Naive thymus-derived CD4-positive, alpha-beta T cell (primary cell): Measurements from ENCODE around the gene TEKT5. TPM values are rescaled to one million over a fixed set of nuclear protein-coding genes. Genes with fewer than 3 reads are reported as not detected.

Source experiments
- ATAC-seq: fragments of 150-1000 bp; cut with Tn5 transposase; 2 replicates; pipeline ENCODE4 v1.10.0; 2021; ENCODE audit warnings: mild to moderate bottlenecking, moderate library complexity
- CTCF ChIA-PET: fragments of 350-600 bp; sonication (Branson Sonifier 250); formaldehyde crosslinking; loops from one replicate; lab custom pipeline; 2021; ENCODE audit warnings: antibody characterized with exemption; lab: Charles Lee
- POLR2A ChIA-PET: fragments of 350-600 bp; sonication (Branson Sonifier 250); formaldehyde crosslinking; loops from one replicate; lab custom pipeline; 2021; ENCODE audit warnings: antibody characterized with exemption, inconsistent platforms; lab: Charles Lee
- DNase-seq, 9 donors: peaks; one replicate each; pipeline versions ENCODE4 v3.0.0 to v3.0.0-alpha.2; 2020 to 2022; ENCODE audit warnings: mixed read lengths in 1 of 9
- H3K27ac ChIP-seq: one replicate; pipeline ENCODE4 v1.7.0; 2013; ENCODE audit warnings: mild to moderate bottlenecking, low read depth, low read length, moderate library complexity
- H3K27me3 ChIP-seq, 2 donors: one replicate each; pipeline ENCODE4 v1.7.0; 2013; ENCODE audit warnings: low read length in 2 of 2, mild to moderate bottlenecking in 2 of 2, moderate library complexity in 2 of 2; ENCODE audit not compliant: control insufficient read depth in 2 of 2, insufficient read depth in 2 of 2
- H3K36me3 ChIP-seq, 3 experiments: 1 replicate in 2 of 3; 2 replicates in 1 of 3; pipeline ENCODE4 v1.7.0; 2013; ENCODE audit warnings: low read length in 3 of 3, mild to moderate bottlenecking in 3 of 3, moderate library complexity in 1 of 3; ENCODE audit not compliant: insufficient read depth in 3 of 3, control insufficient read depth in 2 of 3
- H3K4me1 ChIP-seq, 2 donors: one replicate each; pipeline ENCODE4 v1.7.0; 2013; ENCODE audit warnings: low read length in 2 of 2, mild to moderate bottlenecking in 2 of 2, moderate library complexity in 1 of 2; ENCODE audit not compliant: control insufficient read depth in 2 of 2, insufficient read depth in 2 of 2
- H3K4me3 ChIP-seq: 2 replicates; pipeline ENCODE4 v1.7.0; 2013; ENCODE audit warnings: mild to moderate bottlenecking, low read length
- H3K9me3 ChIP-seq, 3 experiments: 1 replicate in 2 of 3; 2 replicates in 1 of 3; pipeline ENCODE4 v1.7.0; 2013; ENCODE audit warnings: low read length in 3 of 3; ENCODE audit not compliant: control insufficient read depth in 2 of 3
- H3K27ac Mint-ChIP-seq, 9 donors: one replicate each; pipeline ENCODE4 v1.8.0; 2020 to 2022; ENCODE audit warnings: mixed read lengths in 9 of 9, mild to moderate bottlenecking in 8 of 9, moderate library complexity in 5 of 9, inconsistent platforms in 2 of 9
- H3K27me3 Mint-ChIP-seq, 5 donors: one replicate each; pipeline ENCODE4 v1.8.0; 2021 to 2022; ENCODE audit warnings: mixed read lengths in 5 of 5, mild to moderate bottlenecking in 1 of 5
- H3K36me3 Mint-ChIP-seq, 5 donors: one replicate each; pipeline ENCODE4 v1.8.0; 2020 to 2022; ENCODE audit warnings: mixed read lengths in 5 of 5, mild to moderate bottlenecking in 3 of 5, inconsistent platforms in 1 of 5
- H3K4me1 Mint-ChIP-seq, 7 donors: one replicate each; pipeline ENCODE4 v1.8.0; 2020 to 2022; ENCODE audit warnings: mixed read lengths in 7 of 7, mild to moderate bottlenecking in 3 of 7, inconsistent platforms in 1 of 7
- H3K4me3 Mint-ChIP-seq, 10 donors: one replicate each; pipeline ENCODE4 v1.8.0; 2020 to 2022; ENCODE audit warnings: mild to moderate bottlenecking in 10 of 10, mixed read lengths in 10 of 10, moderate library complexity in 6 of 10, inconsistent platforms in 2 of 10
- H3K9me3 Mint-ChIP-seq, 11 donors: one replicate each; pipeline ENCODE4 v1.8.0; 2020 to 2022; ENCODE audit warnings: mixed read lengths in 11 of 11, mild to moderate bottlenecking in 4 of 11, inconsistent platforms in 1 of 11, moderate library complexity in 1 of 11
- intact Hi-C, 2 donors: fragments of 100-400 bp; cut with micrococcal nuclease; formaldehyde crosslinking; loops; one replicate each; pipeline ENCODE4 v1.15.1; 2023
- polyA plus RNA-seq, 2 donors: library from polyadenylated mRNA; unstranded; fragments of 300-500 nt; fragmentation: Illumina TruSeq; gene quantifications; one replicate each; pipeline ENCODE4 v1.2.3, GENCODE V29; 2021
- total RNA-seq, 6 experiments: library from RNA in 5 of 6; stranded (reverse) in 5 of 6; gene quantifications; 1 replicate in 5 of 6; 2 replicates in 1 of 6; pipeline ENCODE4 v1.2.3 and lab custom pipeline; 2021 to 2026

The TEKT5 gene
- total and polyA plus RNA-seq, 7 experiments from 2014 or later, result 0.68 TPM; not detected in 6

DNA sequence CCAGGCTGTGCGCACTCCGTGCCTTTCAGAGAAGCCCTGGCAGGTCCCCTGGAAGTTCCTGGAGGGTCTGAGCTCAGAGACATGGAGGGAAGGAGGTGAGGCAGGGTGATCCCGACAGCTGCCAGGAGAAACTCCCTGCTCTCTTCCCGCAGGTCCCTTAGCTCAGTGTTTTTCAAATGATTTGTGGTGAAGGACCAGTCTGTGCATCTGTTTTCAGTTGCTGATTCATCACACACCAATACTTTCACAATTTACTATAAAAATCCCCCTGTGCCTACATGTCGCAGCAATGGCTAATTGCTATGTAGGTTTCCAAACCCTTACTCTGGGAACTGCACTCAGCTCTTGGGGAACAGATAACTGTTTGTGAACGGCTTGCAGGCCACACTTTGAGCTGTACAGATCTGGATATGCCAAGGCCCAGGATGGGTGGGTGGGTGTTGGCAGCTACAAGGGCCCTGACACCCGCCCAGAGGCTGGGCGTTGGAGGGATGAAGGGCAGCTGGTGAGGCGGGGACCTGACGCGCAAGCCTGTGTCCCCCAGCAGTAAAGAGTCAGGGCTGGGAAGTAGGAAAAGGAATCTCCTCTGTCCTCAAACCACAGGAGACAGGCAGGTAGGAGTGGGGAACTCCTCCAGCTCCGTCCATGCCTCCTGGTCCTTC is 93.8 kb downstream of the TEKT5 start:
- peaks cover 0 to 2% (median 0%) of the 10 kb centered on the region in 11 donors for H3K9me3 Mint-ChIP-seq
- H3K27ac Mint-ChIP-seq, result no peak overlapping the region
- H3K36me3 Mint-ChIP-seq, result no peaks in the 10 kb centered on the region
- no peak for DNase-seq
- Histone ChIP-seq H3K4me1 (no peaks in the 10 kb centered on the region), H3K36me3 (no peaks in the 10 kb centered on the region), H3K27me3 (no peaks in the 10 kb centered on the region), H3K4me3 (no peak overlapping the region), H3K9me3 (no peaks in the 10 kb centered on the region), H3K27ac (no peak overlapping the region)
- no peak for ATAC-seq
- POLR2A ChIA-PET, result no interaction called here
- CTCF ChIA-PET, result no interaction called here
- no peaks in the 10 kb centered on the region for H3K4me1 Mint-ChIP-seq
- intact Hi-C loops, result no loop called here
- H3K27me3 Mint-ChIP-seq, result peaks cover 0 to 31% (median 18%) of the 10 kb centered on the region in 5 donors
- no peak overlapping the region for H3K4me3 Mint-ChIP-seq

DNA sequence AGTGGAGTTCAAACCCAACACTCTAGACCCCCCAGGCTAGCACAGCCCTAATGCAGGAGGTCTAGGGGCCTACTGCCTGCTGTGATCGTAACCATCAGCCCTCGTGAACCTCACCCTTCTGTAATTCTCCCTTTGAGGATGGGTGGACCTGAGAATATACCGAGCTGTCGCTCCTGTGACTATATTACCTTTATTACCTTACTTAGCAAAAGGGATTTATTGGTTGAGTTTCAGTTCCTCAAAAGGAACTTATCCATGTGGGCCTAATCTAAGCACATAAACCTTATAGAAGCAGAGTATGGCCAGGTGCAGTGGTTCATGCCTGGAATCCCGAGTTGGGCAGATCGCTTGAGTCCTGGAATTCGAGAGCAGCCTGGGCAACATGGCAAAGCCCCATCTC is 95.1 kb downstream of the TEKT5 start:
- Histone ChIP-seq H3K27me3 (no peaks in the 10 kb centered on the region), H3K27ac (no peak overlapping the region), H3K36me3 (no peaks in the 10 kb centered on the region), H3K4me1 (no peaks in the 10 kb centered on the region), H3K9me3 (no peaks in the 10 kb centered on the region), H3K4me3 (no peak overlapping the region)
- Mint-ChIP-seq H3K27me3 (peaks cover 0 to 29% (median 18%) of the 10 kb centered on the region in 5 donors), H3K9me3 (peaks cover 0 to 2% (median 0%) of the 10 kb centered on the region in 11 donors), H3K27ac (no peak overlapping the region), H3K4me3 (no peak overlapping the region), H3K36me3 (no peaks in the 10 kb centered on the region), H3K4me1 (no peaks in the 10 kb centered on the region)
- no peak for DNase-seq
- ChIA-PET CTCF (no interaction called here), POLR2A (no interaction called here)
- ATAC-seq, result no peak
- intact Hi-C loops, result no loop called here

DNA sequence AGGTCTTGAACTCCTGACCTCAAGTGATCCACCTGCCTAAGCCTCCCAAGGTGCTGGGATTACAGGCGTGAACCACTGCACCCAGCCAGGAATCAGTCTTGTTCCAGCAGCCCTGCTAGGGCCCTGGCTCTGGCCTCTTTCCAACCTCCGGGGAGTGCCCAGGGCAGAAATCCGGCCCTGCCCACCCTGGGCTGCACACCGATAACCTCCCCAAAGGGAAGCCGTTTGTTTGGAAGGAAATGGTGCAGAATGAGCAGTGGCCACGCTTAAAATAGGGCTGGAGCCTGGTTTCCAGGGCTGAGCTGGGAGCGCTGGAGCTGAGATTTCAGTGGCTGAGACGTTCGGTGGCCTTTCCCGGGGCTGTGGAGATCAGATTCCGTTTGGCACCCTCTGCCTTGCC is 96.6 kb downstream of the TEKT5 start:
- CTCF ChIA-PET, result interaction anchor here (0.6 kb wide), 1 partner anchor 712 kb away, joined by 3 read pairs; no protein-coding TSS in a partner anchor

DNA sequence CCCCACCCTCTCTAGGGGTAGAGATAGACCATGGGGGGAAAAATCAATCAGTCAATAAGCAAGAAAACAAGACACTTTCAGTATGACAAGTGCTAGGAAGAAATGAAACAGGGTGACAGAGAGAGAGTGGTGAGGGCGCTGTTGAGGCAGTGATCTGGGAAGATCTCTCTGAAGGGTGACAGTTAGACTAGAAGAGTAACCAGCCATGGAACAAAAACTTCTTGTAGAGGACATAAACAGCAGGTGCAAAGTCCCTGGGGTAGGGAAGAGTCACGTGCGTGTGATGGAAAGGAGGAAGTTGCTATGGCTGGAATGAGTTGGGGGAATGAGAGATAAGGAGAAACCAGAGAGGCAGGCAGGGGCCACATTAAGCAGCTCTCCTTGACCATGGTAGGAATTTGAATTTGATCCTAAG is 97.5 kb downstream of the TEKT5 start:
- Histone ChIP-seq H3K36me3 (no peaks in the 10 kb centered on the region), H3K27me3 (no peaks in the 10 kb centered on the region), H3K4me1 (no peaks in the 10 kb centered on the region), H3K27ac (no peak overlapping the region), H3K4me3 (no peak overlapping the region), H3K9me3 (no peaks in the 10 kb centered on the region)
- no peak overlapping the region for H3K4me3 Mint-ChIP-seq
- H3K9me3 Mint-ChIP-seq, result peaks cover 0 to 2% (median 0%) of the 10 kb centered on the region in 11 donors
- no peak for ATAC-seq
- no peaks in the 10 kb centered on the region for H3K4me1 Mint-ChIP-seq
- no peaks in the 10 kb centered on the region for H3K36me3 Mint-ChIP-seq
- ChIA-PET CTCF (no interaction called here), POLR2A (no interaction called here)
- no peak for DNase-seq
- peaks cover 0 to 18% (median 10%) of the 10 kb centered on the region in 5 donors for H3K27me3 Mint-ChIP-seq
- intact Hi-C loops, result no loop called here
- H3K27ac Mint-ChIP-seq, result no peak overlapping the region

More for the DNA sequence above, 96.6 kb downstream of the TEKT5 start:
- H3K27ac ChIP-seq, result no peak overlapping the region
- DNase-seq, result no peak
- no peaks in the 10 kb centered on the region for H3K9me3 ChIP-seq
- H3K36me3 ChIP-seq, result no peaks in the 10 kb centered on the region
- Mint-ChIP-seq H3K36me3 (no peaks in the 10 kb centered on the region), H3K27me3 (peaks cover 0 to 23% (median 13%) of the 10 kb centered on the region in 5 donors), H3K27ac (no peak overlapping the region), H3K4me1 (no peaks in the 10 kb centered on the region), H3K9me3 (peaks cover 0 to 2% (median 0%) of the 10 kb centered on the region in 11 donors), H3K4me3 (no peak overlapping the region)
- no peak for ATAC-seq
- no peak overlapping the region for H3K4me3 ChIP-seq
- H3K4me1 ChIP-seq, result no peaks in the 10 kb centered on the region
- POLR2A ChIA-PET, result no interaction called here
- no peaks in the 10 kb centered on the region for H3K27me3 ChIP-seq
- intact Hi-C loops, result no loop called here

DNA sequence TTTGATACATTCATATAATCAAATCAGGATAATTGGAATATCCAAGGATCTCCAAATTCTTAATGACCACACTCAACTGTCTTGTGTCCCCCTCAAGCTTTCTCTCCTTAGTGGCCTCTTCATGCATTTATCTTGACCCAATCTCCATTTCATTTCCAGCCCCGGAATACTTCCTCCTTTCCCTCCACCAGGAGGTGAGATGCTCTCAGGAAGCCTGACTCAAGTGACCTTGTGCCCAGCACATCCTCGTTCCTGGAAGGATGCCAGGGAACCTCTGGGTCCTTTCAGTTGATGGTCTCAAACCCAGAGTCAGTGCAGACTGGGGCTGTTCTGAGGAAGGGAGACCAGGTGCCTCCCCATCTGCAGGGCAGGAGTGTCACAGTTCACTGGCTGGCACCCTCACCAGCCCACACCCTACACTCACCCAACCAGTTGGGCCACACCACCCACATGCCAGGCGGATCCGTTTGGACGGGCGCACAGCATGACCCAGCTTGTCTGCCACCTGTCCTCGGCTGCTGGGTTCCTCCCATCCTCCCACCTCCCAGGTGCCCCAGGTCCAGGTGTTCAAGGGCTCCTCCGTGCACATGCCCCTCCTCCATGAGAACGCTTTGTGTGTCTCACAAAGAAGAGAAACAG is 100.3 kb downstream of the TEKT5 start:
- H3K9me3 Mint-ChIP-seq, result peaks cover 0 to 2% (median 0%) of the 10 kb centered on the region in 11 donors
- intact Hi-C loops, result no loop called here
- no peaks in the 10 kb centered on the region for H3K27me3 ChIP-seq
- peaks cover 0 to 14% (median 9%) of the 10 kb centered on the region in 5 donors for H3K27me3 Mint-ChIP-seq
- H3K9me3 ChIP-seq, result no peaks in the 10 kb centered on the region
- no peak overlapping the region for H3K27ac ChIP-seq
- no peak overlapping the region for H3K27ac Mint-ChIP-seq
- H3K4me3 ChIP-seq, result no peak overlapping the region
- no peaks in the 10 kb centered on the region for H3K4me1 ChIP-seq
- H3K4me1 Mint-ChIP-seq, result no peaks in the 10 kb centered on the region
- H3K36me3 Mint-ChIP-seq, result no peaks in the 10 kb centered on the region
- no peaks in the 10 kb centered on the region for H3K36me3 ChIP-seq
- DNase-seq (no peak), ATAC-seq (no peak)
- ChIA-PET CTCF (no interaction called here), POLR2A (no interaction called here)
- no peak overlapping the region for H3K4me3 Mint-ChIP-seq

DNA sequence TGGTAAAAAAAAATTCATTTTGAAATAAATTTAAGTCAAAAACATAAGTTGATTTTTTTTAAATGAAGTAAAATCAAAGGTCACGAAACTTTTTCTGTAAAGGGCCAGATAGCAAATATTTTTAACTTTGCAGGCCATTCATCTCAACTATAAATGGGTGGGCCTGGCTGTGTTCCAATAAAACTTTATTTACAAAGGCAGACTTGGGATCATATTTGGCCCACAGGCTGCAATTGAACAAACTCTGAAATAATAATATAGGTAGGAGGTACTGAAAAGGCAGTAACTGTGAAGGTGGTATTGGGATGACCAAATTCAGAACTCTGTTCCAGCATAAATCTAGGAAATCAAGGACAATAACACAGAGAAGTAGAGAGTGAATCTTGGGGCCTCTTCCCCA is 102.1 kb downstream of the TEKT5 start:
- Histone ChIP-seq H3K27ac (no peak overlapping the region), H3K4me1 (no peaks in the 10 kb centered on the region), H3K36me3 (no peaks in the 10 kb centered on the region), H3K27me3 (no peaks in the 10 kb centered on the region), H3K4me3 (no peak overlapping the region), H3K9me3 (no peaks in the 10 kb centered on the region)
- Mint-ChIP-seq H3K4me1 (no peaks in the 10 kb centered on the region), H3K36me3 (no peaks in the 10 kb centered on the region), H3K27ac (no peak overlapping the region), H3K4me3 (no peak overlapping the region), H3K27me3 (peaks cover 0 to 23% (median 9%) of the 10 kb centered on the region in 5 donors), H3K9me3 (peaks cover 0 to 2% (median 0%) of the 10 kb centered on the region in 11 donors)
- DNase-seq, result no peak
- no peak for ATAC-seq
- ChIA-PET POLR2A (no interaction called here), CTCF (no interaction called here)
- intact Hi-C loops, result no loop called here

DNA sequence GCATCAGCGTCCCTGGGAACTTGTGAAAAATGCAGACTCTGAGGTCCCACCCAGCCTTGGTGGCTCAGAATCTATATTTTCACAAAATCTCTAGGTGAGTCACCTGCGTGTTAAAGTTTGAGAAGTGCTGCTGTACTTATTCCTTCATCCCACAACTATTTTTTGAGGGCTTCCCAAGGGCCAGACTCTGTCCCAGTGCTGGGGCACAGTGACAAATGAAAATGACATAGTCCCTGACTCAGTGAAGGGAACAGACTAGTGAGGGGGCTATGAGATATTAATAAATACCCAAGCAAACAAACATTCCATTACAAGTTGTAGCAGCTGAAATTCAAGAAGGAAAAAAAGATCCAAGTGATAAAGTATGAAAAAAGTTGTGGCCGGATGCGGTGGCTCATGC is 104.4 kb downstream of the TEKT5 start:
- POLR2A ChIA-PET, result no interaction called here
- Histone ChIP-seq H3K36me3 (no peaks in the 10 kb centered on the region), H3K4me3 (no peak overlapping the region), H3K27ac (no peak overlapping the region), H3K4me1 (no peaks in the 10 kb centered on the region), H3K27me3 (no peaks in the 10 kb centered on the region), H3K9me3 (no peaks in the 10 kb centered on the region)
- intact Hi-C loops, result no loop called here
- Mint-ChIP-seq H3K27ac (no peak overlapping the region), H3K4me3 (no peak overlapping the region), H3K9me3 (no peaks in the 10 kb centered on the region), H3K36me3 (no peaks in the 10 kb centered on the region), H3K27me3 (peaks cover 0 to 21% (median 11%) of the 10 kb centered on the region in 5 donors), H3K4me1 (no peaks in the 10 kb centered on the region)
- CTCF ChIA-PET, result no interaction called here
- ATAC-seq (no peak), DNase-seq (no peak)
